ENCODE measurements around the gene GADL1. TPM values are rescaled to one million over a fixed set of nuclear protein-coding genes. Genes with fewer than 3 reads are reported as not detected.

GADL1 gene
- total and polyA plus RNA-seq, 9 donors: 9.8 to 25.7 (median 19.1) TPM

DNA sequence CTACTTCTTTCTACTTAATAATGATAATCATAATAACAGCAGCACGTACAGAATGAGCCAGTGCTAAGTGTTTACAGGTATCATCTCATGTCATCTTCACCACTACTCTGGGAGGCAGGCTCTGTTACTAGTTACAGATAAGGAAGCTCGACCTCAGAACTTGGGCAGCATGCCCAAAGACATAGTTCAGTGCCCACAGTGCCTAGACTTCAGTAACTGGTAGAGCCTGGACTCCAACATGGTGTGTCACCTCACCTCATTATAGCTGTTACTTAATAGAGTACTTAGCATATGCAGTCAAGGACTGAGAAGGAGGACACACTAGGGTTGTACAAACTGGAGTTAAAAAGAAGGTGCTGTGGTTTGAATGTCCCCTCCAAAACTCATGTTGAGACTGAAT is 7.6 kb downstream of the GADL1 start:
- no peak for DNase-seq
- H3K4me1 ChIP-seq (ENCODE audit: control insufficient read depth, insufficient read depth, low read length): peaks cover 4% of the 10 kb centered on the region
- no CpG with 5 or more reads among the region's 2 CpGs for WGBS (ENCODE audit: insufficient coverage)
- H3K36me3 ChIP-seq (ENCODE audit: control insufficient read depth, insufficient read depth, low read length): no peaks in the 10 kb centered on the region
- no peaks in the 10 kb centered on the region for H3K9me3 ChIP-seq (replicated peaks; ENCODE audit: control insufficient read depth, low read depth, low read length)
- no peak overlapping the region for H3K4me3 ChIP-seq (ENCODE audit: low read length)
- peaks cover 5% of the 10 kb centered on the region for H3K27me3 ChIP-seq (ENCODE audit: control insufficient read depth, insufficient read depth, low read length)
- H3K27ac ChIP-seq (ENCODE audit: low read length): no peak overlapping the region

DNA sequence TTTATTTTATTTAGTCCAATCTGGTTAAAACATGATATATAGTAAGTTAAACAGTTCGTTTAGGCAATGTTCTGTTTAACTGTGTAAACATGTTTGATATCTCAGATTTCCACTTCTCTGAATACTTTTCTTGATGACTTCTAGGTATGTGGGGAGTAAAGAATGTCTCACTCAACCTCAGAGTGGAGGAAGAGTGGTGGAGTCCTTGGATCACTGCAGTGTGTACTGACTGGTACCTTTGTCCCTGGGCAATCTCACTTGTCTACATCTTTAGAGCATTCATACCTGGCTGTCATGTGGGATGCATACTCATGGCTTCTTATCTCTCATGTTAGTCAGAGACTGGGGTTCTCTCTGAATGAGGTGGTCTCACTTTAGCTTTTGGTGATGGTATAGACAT is 15.6 kb downstream of the GADL1 start:
- no peak overlapping the region for H3K4me3 ChIP-seq (ENCODE audit: low read length)
- WGBS (ENCODE audit: insufficient coverage): no CpG with 5 or more reads among the region's 1 CpG
- DNase-seq: no peak

DNA sequence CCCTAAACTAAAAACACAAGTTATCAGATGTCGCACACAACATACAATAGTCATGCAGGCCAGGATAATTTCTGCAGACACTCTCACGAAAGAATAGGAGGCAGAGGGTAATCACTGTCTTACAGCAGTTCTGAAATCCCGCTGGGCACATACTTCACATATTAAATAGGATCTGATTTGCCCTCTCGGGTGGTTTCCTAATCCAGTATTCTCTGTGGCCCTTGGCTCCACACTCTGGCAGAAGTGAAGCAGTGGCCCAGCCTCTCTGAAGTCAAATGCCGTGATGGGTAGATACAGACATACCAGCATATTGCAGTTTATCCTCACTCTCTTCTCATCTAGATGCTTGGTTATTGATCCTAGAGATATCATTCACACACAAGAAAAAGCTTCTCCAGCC is 19.0 kb downstream of the GADL1 start:
- H3K27ac ChIP-seq (ENCODE audit: low read length): no peak overlapping the region
- no peak overlapping the region for H3K4me3 ChIP-seq (ENCODE audit: low read length)

More for the DNA sequence above, 15.6 kb downstream of the GADL1 start:
- Histone ChIP-seq H3K27ac (ENCODE audit: low read length) (no peak overlapping the region), H3K27me3 (ENCODE audit: control insufficient read depth, insufficient read depth, low read length) (no peaks in the 10 kb centered on the region), H3K9me3 (replicated peaks; ENCODE audit: control insufficient read depth, low read depth, low read length) (no peaks in the 10 kb centered on the region), H3K4me1 (ENCODE audit: control insufficient read depth, insufficient read depth, low read length) (no peaks in the 10 kb centered on the region), H3K36me3 (ENCODE audit: control insufficient read depth, insufficient read depth, low read length) (no peaks in the 10 kb centered on the region)

DNA sequence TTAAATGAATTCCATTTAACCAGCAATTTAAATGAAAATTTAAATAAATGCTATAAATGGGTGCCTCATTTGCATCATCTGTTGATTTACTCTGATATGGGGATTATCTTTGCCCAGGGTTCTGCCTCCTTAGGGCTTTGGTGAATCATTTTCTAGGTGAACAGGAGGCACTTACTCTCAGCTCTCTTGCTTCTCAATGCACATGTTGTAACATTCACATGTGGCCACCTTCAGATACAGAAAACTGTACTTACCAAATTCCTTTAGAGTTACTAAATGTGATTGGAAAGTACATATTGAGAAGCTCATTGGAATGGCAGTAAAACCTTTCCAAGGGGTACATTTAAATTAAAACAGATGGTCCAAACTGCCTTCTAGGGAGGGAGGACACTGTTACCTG is 20.8 kb downstream of the GADL1 start:
- Histone ChIP-seq H3K27ac (ENCODE audit: low read length) (no peak overlapping the region), H3K27me3 (ENCODE audit: control insufficient read depth, insufficient read depth, low read length) (no peaks in the 10 kb centered on the region), H3K36me3 (ENCODE audit: control insufficient read depth, insufficient read depth, low read length) (no peaks in the 10 kb centered on the region), H3K9me3 (replicated peaks; ENCODE audit: control insufficient read depth, low read depth, low read length) (no peaks in the 10 kb centered on the region), H3K4me3 (ENCODE audit: low read length) (no peak overlapping the region), H3K4me1 (ENCODE audit: control insufficient read depth, insufficient read depth, low read length) (no peaks in the 10 kb centered on the region)
- no peak for DNase-seq

More for the DNA sequence above, 19.0 kb downstream of the GADL1 start:
- H3K4me1 ChIP-seq (ENCODE audit: control insufficient read depth, insufficient read depth, low read length): no peaks in the 10 kb centered on the region
- no peaks in the 10 kb centered on the region for H3K36me3 ChIP-seq (ENCODE audit: control insufficient read depth, insufficient read depth, low read length)
- 63% methylated on average over 3 of the region's 5 CpGs for WGBS (ENCODE audit: insufficient coverage)
- no peaks in the 10 kb centered on the region for H3K27me3 ChIP-seq (ENCODE audit: control insufficient read depth, insufficient read depth, low read length)
- H3K9me3 ChIP-seq (replicated peaks; ENCODE audit: control insufficient read depth, low read depth, low read length): no peaks in the 10 kb centered on the region
- DNase-seq: no peak

DNA sequence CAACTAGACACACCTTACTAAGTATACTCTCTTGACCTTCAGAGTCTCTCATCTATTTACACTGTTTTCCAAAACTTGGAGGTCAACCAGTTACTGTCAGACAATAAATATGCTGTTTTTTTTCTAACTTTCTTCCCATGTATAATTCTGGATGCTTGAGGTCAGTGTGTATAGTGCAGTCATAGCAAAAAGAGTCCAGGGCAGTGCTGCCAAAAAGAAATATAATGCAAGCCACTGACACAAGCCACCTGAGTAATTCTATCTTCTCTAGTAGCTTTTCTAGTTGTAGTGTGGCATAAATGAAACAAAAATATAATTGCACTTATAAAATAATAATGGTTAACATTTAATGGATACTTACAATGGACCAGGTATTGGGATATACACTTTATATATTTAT is 21.6 kb downstream of the GADL1 start:
- no peaks in the 10 kb centered on the region for H3K4me1 ChIP-seq (ENCODE audit: control insufficient read depth, insufficient read depth, low read length)

DNA sequence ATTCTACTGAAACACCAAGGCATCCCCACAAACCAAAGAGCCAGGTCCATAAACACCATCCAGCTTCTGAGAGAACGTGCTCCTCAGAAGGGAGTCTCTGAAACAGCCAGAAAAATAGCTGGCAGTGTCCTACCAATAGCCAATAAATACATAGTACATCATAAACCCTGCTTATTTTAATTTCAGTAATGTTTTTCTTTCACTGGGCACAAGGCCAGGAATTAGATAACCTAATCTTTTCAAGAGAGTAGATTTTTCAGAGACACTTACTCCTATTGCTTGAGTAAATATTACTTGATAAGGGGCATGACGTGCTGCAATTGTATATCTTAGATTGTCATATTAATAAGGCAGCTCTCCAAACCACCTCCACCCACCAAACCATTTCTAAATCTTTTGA is 22.7 kb downstream of the GADL1 start:
- H3K9me3 ChIP-seq (replicated peaks; ENCODE audit: control insufficient read depth, low read depth, low read length): no peaks in the 10 kb centered on the region
- DNase-seq: peak; percentile 11
- H3K4me3 ChIP-seq (ENCODE audit: low read length): no peak overlapping the region
- no peaks in the 10 kb centered on the region for H3K4me1 ChIP-seq (ENCODE audit: control insufficient read depth, insufficient read depth, low read length)
- no peak overlapping the region for H3K27ac ChIP-seq (ENCODE audit: low read length)
- no peaks in the 10 kb centered on the region for H3K27me3 ChIP-seq (ENCODE audit: control insufficient read depth, insufficient read depth, low read length)
- H3K36me3 ChIP-seq (ENCODE audit: control insufficient read depth, insufficient read depth, low read length): no peaks in the 10 kb centered on the region
- WGBS (ENCODE audit: insufficient coverage): 78% methylated on average over 1 of the region's 2 CpGs

More for the DNA sequence above, 21.6 kb downstream of the GADL1 start:
- no peak for DNase-seq
- H3K27me3 ChIP-seq (ENCODE audit: control insufficient read depth, insufficient read depth, low read length): no peaks in the 10 kb centered on the region
- no peaks in the 10 kb centered on the region for H3K36me3 ChIP-seq (ENCODE audit: control insufficient read depth, insufficient read depth, low read length)
- H3K9me3 ChIP-seq (replicated peaks; ENCODE audit: control insufficient read depth, low read depth, low read length): no peaks in the 10 kb centered on the region
- H3K27ac ChIP-seq (ENCODE audit: low read length): no peak overlapping the region
- H3K4me3 ChIP-seq (ENCODE audit: low read length): no peak overlapping the region

DNA sequence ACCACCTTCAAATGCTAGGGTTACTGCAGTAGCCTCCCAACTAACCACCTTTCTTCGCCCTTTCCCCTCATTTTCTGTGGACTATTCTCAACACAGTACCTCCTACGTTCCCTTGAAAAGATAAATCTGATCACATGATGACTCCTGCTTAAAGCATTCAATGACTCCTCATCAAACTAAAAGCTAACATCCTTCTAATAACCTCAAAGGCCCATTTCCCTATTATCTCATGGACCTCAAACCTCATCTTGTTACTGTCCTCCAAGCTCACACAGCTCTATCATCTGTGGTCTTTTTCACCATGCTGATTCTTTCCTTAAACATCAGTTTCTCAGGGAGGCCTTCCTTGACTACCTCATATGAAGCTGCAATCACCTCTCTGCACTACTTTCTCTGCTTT is 29.6 kb downstream of the GADL1 start:
- Histone ChIP-seq H3K9me3 (replicated peaks; ENCODE audit: control insufficient read depth, low read depth, low read length) (no peaks in the 10 kb centered on the region), H3K4me1 (ENCODE audit: control insufficient read depth, insufficient read depth, low read length) (no peaks in the 10 kb centered on the region), H3K4me3 (ENCODE audit: low read length) (no peak overlapping the region), H3K36me3 (ENCODE audit: control insufficient read depth, insufficient read depth, low read length) (no peaks in the 10 kb centered on the region), H3K27ac (ENCODE audit: low read length) (no peak overlapping the region), H3K27me3 (ENCODE audit: control insufficient read depth, insufficient read depth, low read length) (no peaks in the 10 kb centered on the region)
- DNase-seq: no peak
- WGBS (ENCODE audit: insufficient coverage): 91% methylated on average over 2 of the region's 2 CpGs

DNA sequence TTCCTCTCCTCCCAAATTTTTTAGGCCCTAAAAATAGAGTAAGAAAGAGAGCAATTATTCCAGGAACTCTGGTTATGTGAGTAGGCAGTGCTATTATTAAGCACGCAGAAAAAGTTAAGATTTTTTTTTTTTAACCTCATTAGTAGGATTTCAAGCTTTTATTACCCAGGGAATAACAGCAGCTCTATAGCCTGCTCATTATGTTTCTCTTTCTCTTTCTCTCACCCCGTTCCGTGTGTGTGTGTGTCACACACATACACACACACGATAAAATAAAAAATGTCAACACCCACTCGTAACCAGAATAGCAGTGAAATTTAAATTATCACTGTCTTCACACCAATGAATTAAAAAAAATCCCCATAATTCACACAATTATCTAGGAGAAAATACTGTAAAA is 30.3 kb downstream of the GADL1 start:
- 67% methylated on average over 1 of the region's 5 CpGs for WGBS (ENCODE audit: insufficient coverage)
- DNase-seq: no peak
- H3K4me1 ChIP-seq (ENCODE audit: control insufficient read depth, insufficient read depth, low read length): no peaks in the 10 kb centered on the region
- H3K27me3 ChIP-seq (ENCODE audit: control insufficient read depth, insufficient read depth, low read length): no peaks in the 10 kb centered on the region
- H3K36me3 ChIP-seq (ENCODE audit: control insufficient read depth, insufficient read depth, low read length): no peaks in the 10 kb centered on the region
- H3K4me3 ChIP-seq (ENCODE audit: low read length): no peak overlapping the region
- H3K27ac ChIP-seq (ENCODE audit: low read length): no peak overlapping the region
- H3K9me3 ChIP-seq (replicated peaks; ENCODE audit: control insufficient read depth, low read depth, low read length): no peaks in the 10 kb centered on the region

DNA sequence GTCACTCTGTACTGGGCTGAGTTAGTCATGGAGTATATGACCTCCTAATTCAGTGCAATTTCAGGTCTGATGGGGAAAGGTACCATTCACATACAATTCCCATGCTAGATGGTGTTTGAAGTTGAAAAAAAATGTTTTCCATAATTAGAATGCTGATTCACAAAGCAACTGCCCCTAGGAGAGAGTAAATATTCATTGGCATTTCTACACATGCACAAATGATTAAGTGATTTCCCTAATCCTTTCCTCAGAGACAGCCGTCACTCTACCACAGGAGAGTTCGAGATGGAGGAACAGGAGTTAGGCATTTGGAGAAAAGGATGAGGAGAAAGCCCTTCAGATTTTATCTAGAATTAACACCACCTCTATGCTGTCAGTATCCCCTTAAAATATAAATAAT is 32.5 kb downstream of the GADL1 start:
- H3K27ac ChIP-seq (ENCODE audit: low read length): no peak overlapping the region
- no peaks in the 10 kb centered on the region for H3K27me3 ChIP-seq (ENCODE audit: control insufficient read depth, insufficient read depth, low read length)
- no peak overlapping the region for H3K4me3 ChIP-seq (ENCODE audit: low read length)
- H3K9me3 ChIP-seq (replicated peaks; ENCODE audit: control insufficient read depth, low read depth, low read length): no peaks in the 10 kb centered on the region
- H3K36me3 ChIP-seq (ENCODE audit: control insufficient read depth, insufficient read depth, low read length): no peaks in the 10 kb centered on the region
- no CpG with 5 or more reads among the region's 2 CpGs for WGBS (ENCODE audit: insufficient coverage)
- DNase-seq: no peak
- H3K4me1 ChIP-seq (ENCODE audit: control insufficient read depth, insufficient read depth, low read length): no peaks in the 10 kb centered on the region

DNA sequence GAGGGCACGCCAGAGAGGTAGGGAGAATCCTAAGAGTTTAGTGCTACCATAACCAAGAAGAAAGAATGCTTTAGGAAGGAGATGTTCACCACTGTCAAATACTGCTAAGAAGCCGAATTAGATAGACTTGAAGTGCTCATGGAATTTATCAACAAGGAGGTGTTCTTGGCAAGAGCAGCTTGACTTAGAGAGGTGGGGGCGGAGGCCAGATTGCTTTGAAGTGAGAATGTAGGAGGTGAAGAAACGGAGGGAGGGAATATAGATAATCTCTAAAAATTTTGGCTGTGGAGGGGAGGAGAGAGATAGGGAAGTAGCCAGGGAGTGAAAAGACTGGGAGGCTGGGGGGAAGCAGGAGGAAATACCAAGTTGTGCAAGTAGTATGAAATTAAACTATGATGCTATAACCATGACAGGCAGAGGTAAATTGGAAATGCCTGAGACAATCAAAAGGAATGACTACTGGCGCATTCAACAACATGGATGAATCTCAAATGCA is 35.5 kb downstream of the GADL1 start:
- Histone ChIP-seq H3K4me3 (ENCODE audit: low read length) (no peak overlapping the region), H3K4me1 (ENCODE audit: control insufficient read depth, insufficient read depth, low read length) (no peaks in the 10 kb centered on the region), H3K27me3 (ENCODE audit: control insufficient read depth, insufficient read depth, low read length) (no peaks in the 10 kb centered on the region)

More for the DNA sequence above, 35.5 kb downstream of the GADL1 start:
- WGBS (ENCODE audit: insufficient coverage): 86% methylated on average over 4 of the region's 5 CpGs
- no peak for DNase-seq
- Histone ChIP-seq H3K36me3 (ENCODE audit: control insufficient read depth, insufficient read depth, low read length) (no peaks in the 10 kb centered on the region), H3K27ac (ENCODE audit: low read length) (no peak overlapping the region), H3K9me3 (replicated peaks; ENCODE audit: control insufficient read depth, low read depth, low read length) (no peaks in the 10 kb centered on the region)
